Activated T-helper 1 cell treated with anti-CD3 and anti-CD28 coated beads, Interleukin-12 subunit alpha, Interleukin-12 subunit beta, Interleukin-2, Interleukin-4 antibody, amounts not matched to agents 30 ng/mL and 10 ng/mL and 1 ng/mL, durations not matched to agents 14 hours and 24 hours and 36 hours (primary cell): ENCODE data around the gene DAPL1. TPM values are rescaled to one million over a fixed set of nuclear protein-coding genes. Genes with fewer than 3 reads are reported as not detected.

Experiments used
- DNase-seq: peaks from one replicate; pipeline ENCODE4 v3.0.0; 2021; ENCODE audit warnings: low spot score
- H3K27ac Mint-ChIP-seq: one replicate; pipeline ENCODE4 v1.8.0; 2021; ENCODE audit warnings: mild to moderate bottlenecking, mixed read lengths
- H3K27me3 Mint-ChIP-seq: one replicate; pipeline ENCODE4 v1.8.0; 2022; ENCODE audit warnings: mild to moderate bottlenecking, moderate library complexity, mixed read lengths; ENCODE audit not compliant: insufficient read depth
- H3K36me3 Mint-ChIP-seq: one replicate; pipeline ENCODE4 v1.8.0; 2021; ENCODE audit warnings: low read depth, mixed read lengths
- H3K4me1 Mint-ChIP-seq: one replicate; pipeline ENCODE4 v1.8.0; 2021; ENCODE audit warnings: low read depth, mixed read lengths
- H3K4me3 Mint-ChIP-seq: one replicate; pipeline ENCODE4 v1.8.0; 2021; ENCODE audit warnings: mild to moderate bottlenecking, moderate library complexity, mixed read lengths
- H3K9me3 Mint-ChIP-seq: one replicate; pipeline ENCODE4 v1.8.0; 2021; ENCODE audit warnings: mixed read lengths
- intact Hi-C: fragments of 100-400 bp; cut with micrococcal nuclease; formaldehyde crosslinking; loops from one replicate; pipeline ENCODE4 v1.15.1; 2024
- total RNA-seq: library from RNA; stranded (reverse); gene quantifications from 2 replicates; pipeline ENCODE4 v1.2.3, GENCODE V29; 2022

DAPL1 gene
- total RNA-seq, 1 donor from 2014 or later: not detected

- Mint-ChIP-seq H3K4me1 (no peaks in the 10 kb centered on the region), H3K4me3 (no peak overlapping the region), H3K27ac (no peak overlapping the region), H3K9me3 (no peaks in the 10 kb centered on the region), H3K27me3 (no peaks in the 10 kb centered on the region), H3K36me3 (no peaks in the 10 kb centered on the region)
- intact Hi-C loops: no loop called here
- DNase-seq: no peak
Measured at GRCh38 chr2:158761621-158762020, 33.5 kb upstream of the DAPL1 start.

GRCh38 chr2:158762336-158762735, 32.8 kb upstream of the DAPL1 start:
- Mint-ChIP-seq H3K27me3 (no peaks in the 10 kb centered on the region), H3K4me1 (no peaks in the 10 kb centered on the region), H3K4me3 (no peak overlapping the region), H3K9me3 (no peaks in the 10 kb centered on the region), H3K27ac (no peak overlapping the region), H3K36me3 (no peaks in the 10 kb centered on the region)
- no peak for DNase-seq
- intact Hi-C loops: no loop called here

DNA sequence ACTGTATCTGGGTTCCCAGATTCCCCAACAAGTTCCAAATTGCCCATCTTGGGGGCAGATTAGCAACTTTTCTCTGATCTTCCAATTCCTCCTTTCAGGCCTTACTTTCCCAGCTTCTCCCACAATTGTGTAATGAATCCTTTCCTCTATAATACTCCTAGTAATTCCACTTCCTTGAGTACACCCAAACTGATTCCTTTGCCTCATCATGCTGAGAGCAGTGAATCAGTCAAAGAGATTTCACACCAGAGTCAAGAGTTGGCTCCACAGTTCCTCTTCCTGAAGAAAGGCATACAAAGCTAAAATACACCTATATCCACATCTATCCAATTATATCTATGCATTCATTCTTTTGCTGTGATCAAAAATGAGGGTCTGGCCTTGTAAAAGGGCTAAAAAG, 28.6 kb upstream of the DAPL1 start:
- Mint-ChIP-seq H3K27ac (no peak overlapping the region), H3K4me1 (no peaks in the 10 kb centered on the region), H3K4me3 (no peak overlapping the region), H3K36me3 (no peaks in the 10 kb centered on the region), H3K27me3 (no peaks in the 10 kb centered on the region), H3K9me3 (no peaks in the 10 kb centered on the region)
- intact Hi-C loops: no loop called here
- no peak for DNase-seq

- intact Hi-C loops: no loop called here
- Mint-ChIP-seq H3K27ac (no peak overlapping the region), H3K4me1 (no peaks in the 10 kb centered on the region), H3K9me3 (no peaks in the 10 kb centered on the region), H3K36me3 (no peaks in the 10 kb centered on the region), H3K27me3 (no peaks in the 10 kb centered on the region), H3K4me3 (no peak overlapping the region)
- DNase-seq: no peak
Measured at GRCh38 chr2:158772306-158773078, 22.6 kb upstream of the DAPL1 start.

GRCh38 chr2:158773121-158773520, 22.0 kb upstream of the DAPL1 start:
- H3K4me1 Mint-ChIP-seq: no peaks in the 10 kb centered on the region
- H3K36me3 Mint-ChIP-seq: no peaks in the 10 kb centered on the region
- intact Hi-C loops: no loop called here
- no peak for DNase-seq
- no peaks in the 10 kb centered on the region for H3K9me3 Mint-ChIP-seq
- no peak overlapping the region for H3K27ac Mint-ChIP-seq
- no peak overlapping the region for H3K4me3 Mint-ChIP-seq
- H3K27me3 Mint-ChIP-seq: no peaks in the 10 kb centered on the region

DNA sequence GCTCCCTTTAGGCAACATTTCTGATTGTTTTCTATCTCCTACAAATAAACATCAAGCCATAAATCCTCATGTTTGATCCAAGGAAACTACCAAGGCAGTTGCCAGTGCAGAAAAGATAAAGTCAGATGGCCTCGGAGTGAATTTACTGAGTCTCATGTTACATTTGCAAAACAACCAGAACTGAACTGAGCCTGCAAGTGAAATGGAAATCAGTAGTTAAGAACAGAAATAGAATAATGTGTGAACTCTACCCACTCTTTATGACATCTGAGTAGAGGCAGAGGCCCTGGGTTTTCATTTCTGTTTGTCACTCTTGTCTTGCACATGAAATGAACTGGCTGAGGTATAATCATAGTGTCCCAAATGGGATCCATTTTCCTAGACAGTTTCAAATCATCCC, 20.4 kb upstream of the DAPL1 start:
- Mint-ChIP-seq H3K36me3 (no peaks in the 10 kb centered on the region), H3K27ac (no peak overlapping the region), H3K4me3 (no peak overlapping the region), H3K4me1 (no peaks in the 10 kb centered on the region), H3K27me3 (no peaks in the 10 kb centered on the region), H3K9me3 (no peaks in the 10 kb centered on the region)
- no peak for DNase-seq
- intact Hi-C loops: no loop called here

GRCh38 chr2:158775273-158776027, 19.7 kb upstream of the DAPL1 start:
- H3K36me3 Mint-ChIP-seq: no peaks in the 10 kb centered on the region
- H3K27me3 Mint-ChIP-seq: no peaks in the 10 kb centered on the region
- no peak for DNase-seq
- no peaks in the 10 kb centered on the region for H3K4me1 Mint-ChIP-seq
- H3K4me3 Mint-ChIP-seq: no peak overlapping the region
- H3K9me3 Mint-ChIP-seq: no peaks in the 10 kb centered on the region
- intact Hi-C loops: no loop called here
- no peak overlapping the region for H3K27ac Mint-ChIP-seq

- Mint-ChIP-seq H3K27ac (no peak overlapping the region), H3K9me3 (no peaks in the 10 kb centered on the region), H3K36me3 (no peaks in the 10 kb centered on the region), H3K27me3 (no peaks in the 10 kb centered on the region), H3K4me3 (no peak overlapping the region), H3K4me1 (no peaks in the 10 kb centered on the region)
- no peak for DNase-seq
- intact Hi-C loops: no loop called here
Measured at GRCh38 chr2:158776231-158776630, 18.9 kb upstream of the DAPL1 start.

DNA sequence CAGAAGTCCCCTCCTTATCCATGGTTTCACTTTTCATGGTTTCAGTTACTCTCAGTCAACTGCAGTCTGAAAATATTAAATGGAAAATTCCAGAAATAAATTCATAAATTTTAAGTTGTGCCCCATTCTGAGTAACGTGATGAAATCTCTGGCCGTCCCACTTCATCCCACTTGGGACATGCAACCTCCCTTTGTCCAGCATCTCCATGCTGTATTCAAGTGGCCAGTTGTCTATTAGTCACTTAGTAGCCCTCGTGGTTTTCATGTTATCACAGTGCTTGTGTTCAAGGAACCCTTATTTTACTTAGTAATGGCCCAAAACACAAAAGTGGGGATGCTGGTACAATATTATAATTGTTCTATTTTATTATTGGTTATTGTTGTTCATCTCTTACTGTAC, 18.0 kb upstream of the DAPL1 start:
- intact Hi-C loops: no loop called here
- Mint-ChIP-seq H3K27me3 (no peaks in the 10 kb centered on the region), H3K36me3 (no peaks in the 10 kb centered on the region), H3K27ac (no peak overlapping the region), H3K4me1 (no peaks in the 10 kb centered on the region), H3K9me3 (no peaks in the 10 kb centered on the region), H3K4me3 (no peak overlapping the region)
- no peak for DNase-seq

DNA sequence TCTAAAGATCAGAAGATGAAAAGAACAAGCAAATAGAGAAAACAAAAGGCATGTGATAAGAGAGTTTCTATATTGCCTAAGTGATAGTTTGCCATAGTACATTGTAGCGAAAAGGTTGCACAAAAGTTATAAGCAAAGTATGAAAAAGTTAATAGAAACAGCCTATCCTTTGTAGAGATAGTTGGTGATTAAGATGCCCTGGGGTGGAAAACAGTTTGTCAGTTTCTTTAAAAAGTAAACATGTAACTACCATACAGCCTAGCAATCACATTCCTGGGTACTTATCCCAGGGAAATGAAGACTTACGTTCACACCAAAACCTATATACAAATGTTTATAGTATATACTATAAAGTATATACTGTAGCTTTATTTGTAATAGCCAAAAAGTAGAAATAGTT, 16.9 kb upstream of the DAPL1 start:
- Mint-ChIP-seq H3K4me3 (no peak overlapping the region), H3K36me3 (no peaks in the 10 kb centered on the region), H3K4me1 (no peaks in the 10 kb centered on the region), H3K27ac (no peak overlapping the region), H3K9me3 (no peaks in the 10 kb centered on the region), H3K27me3 (no peaks in the 10 kb centered on the region)
- intact Hi-C loops: no loop called here
- DNase-seq: no peak

DNA sequence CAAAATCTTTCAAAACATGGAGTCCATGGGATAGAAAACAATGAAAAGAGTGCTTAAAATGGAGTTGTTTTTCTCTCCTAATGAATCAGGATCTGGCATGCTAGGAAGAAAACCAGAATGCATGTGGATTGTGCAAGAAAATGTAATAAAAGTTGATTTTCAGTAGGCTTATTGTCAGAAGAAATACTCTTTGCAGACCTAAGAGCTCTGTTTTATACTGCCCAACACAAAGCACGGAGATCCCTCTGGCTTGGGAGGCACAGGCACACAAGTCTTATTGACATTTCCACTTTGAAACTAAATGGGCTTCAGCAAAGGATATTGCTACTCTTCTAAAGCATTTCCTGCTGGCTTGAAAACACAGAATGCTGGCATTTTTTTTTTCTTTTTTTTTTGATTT, 15.5 kb upstream of the DAPL1 start:
- DNase-seq: no peak
- no peaks in the 10 kb centered on the region for H3K9me3 Mint-ChIP-seq

DNA sequence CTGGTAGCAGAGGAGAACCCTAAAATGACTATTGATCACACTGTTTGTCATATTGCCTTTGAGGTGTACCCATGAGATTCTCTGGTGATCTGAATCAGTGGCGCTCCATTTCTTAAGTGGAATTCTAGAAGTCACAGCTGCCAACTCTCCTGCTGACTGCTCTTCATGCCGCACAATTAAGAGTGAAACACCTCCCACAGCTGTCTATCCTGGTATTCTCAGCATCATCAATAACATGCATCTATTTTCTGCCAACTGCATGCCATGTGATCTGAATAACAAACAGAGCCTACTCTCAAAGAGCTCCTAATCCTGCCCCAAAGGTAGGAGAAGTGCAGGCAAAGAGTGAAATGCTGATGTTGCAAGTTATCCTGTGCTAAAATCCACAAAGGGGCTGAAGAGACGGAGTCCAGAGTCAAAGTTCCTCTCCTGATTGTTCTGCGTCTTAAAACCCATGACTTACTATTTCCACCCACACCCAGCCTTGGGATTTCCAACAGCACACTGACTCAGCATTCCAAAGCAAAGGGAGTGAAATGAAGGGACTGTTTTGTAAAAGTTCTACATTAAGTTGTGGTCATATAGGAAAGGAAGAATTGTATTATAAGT, 13.7 kb upstream of the DAPL1 start:
- Mint-ChIP-seq H3K27me3 (no peaks in the 10 kb centered on the region), H3K36me3 (no peaks in the 10 kb centered on the region), H3K4me3 (no peak overlapping the region), H3K4me1 (no peaks in the 10 kb centered on the region), H3K9me3 (no peaks in the 10 kb centered on the region), H3K27ac (no peak overlapping the region)
- intact Hi-C loops: no loop called here
- DNase-seq: no peak

More for the DNA sequence above, 15.5 kb upstream of the DAPL1 start:
- Mint-ChIP-seq H3K27me3 (no peaks in the 10 kb centered on the region), H3K27ac (no peak overlapping the region), H3K4me3 (no peak overlapping the region), H3K36me3 (no peaks in the 10 kb centered on the region), H3K4me1 (no peaks in the 10 kb centered on the region)
- intact Hi-C loops: no loop called here

DNA sequence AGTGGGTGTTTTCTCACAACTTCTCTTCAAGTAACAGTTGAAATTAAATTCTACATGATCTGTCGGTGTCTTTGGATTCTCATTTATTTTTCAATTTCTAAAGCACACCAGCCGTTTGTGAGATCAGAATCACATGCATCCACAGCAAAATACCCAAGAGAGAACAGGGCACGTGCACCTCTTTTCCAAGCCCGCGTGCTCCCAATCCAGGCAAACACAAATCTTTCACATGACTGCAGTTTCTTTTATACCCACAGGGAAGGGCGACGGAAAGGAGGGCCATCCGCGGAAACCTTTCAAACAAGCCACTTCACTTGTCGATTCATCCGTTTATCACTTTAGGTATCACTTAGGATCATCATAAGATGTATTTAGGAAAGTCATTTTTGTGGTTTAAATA, 13.0 kb upstream of the DAPL1 start:
- Mint-ChIP-seq H3K4me1 (no peaks in the 10 kb centered on the region), H3K27me3 (no peaks in the 10 kb centered on the region), H3K27ac (no peak overlapping the region), H3K36me3 (no peaks in the 10 kb centered on the region), H3K4me3 (no peak overlapping the region), H3K9me3 (no peaks in the 10 kb centered on the region)
- DNase-seq: no peak
- intact Hi-C loops: no loop called here
